ENCODE data around the gene CNOT10. TPM values are rescaled to one million over a fixed set of nuclear protein-coding genes. Genes with fewer than 3 reads are reported as not detected.
"Not testable (repeated sequence)": the region's sequence is repeated elsewhere in the genome, so short reads cannot be mapped to it uniquely, and the experiment has no call there.

The CNOT10 gene
- total RNA-seq, 2 donors from 2014 or later = 20.0 to 26.5 TPM

DNA sequence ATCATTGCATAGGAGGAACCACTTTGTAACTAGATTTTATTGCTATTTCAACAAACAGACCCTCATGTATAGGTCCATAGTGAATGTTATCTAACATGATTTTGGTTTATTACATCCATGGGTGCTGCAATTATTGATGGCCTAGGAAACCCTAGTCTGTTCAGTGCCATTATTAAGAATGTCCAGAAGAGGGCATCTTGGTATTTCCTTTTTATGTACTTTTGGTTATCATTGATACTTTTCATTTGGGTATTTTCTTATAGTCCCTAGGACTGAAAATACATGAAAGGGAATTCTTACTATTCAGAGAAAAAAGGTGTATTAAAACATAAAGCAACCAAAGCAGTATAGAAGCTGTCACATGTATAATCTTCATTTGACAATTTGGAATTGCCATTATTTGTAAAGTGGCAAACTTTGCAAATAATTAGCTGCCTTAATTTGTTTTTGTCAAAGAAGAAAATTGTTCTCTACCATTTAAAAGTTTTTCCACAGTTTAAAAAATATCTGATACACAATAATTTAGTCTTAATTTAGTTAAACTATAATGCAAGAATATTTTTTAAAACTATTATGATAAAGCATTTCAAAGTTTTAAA lies 48.7 kb downstream of the CNOT10 start:
- intact Hi-C loops (cut with DNase I) = no loop called here
- DNase-seq (ENCODE audit: low spot score) = no peak

DNA sequence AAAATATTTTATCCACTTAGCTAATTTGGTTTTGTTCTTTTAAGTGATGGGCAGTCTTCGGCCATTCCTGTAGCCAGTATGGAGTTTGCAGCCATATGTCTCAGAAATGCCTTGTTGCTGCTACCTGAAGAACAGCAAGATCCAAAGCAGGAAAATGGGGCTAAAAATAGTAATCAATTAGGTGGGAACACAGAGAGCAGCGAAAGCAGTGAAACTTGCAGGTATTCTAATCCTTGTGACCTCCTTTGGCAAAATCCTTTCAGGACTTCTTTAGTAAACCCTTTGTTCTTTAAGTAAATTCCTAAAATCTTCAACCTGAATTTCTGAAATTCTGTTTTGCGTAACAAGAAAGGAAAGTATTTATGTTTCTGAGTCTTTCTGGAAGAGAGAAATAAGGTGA lies 49.8 kb downstream of the CNOT10 start:
- no peak for DNase-seq (ENCODE audit: low spot score)
- intact Hi-C loops (cut with DNase I) = no loop called here

DNA sequence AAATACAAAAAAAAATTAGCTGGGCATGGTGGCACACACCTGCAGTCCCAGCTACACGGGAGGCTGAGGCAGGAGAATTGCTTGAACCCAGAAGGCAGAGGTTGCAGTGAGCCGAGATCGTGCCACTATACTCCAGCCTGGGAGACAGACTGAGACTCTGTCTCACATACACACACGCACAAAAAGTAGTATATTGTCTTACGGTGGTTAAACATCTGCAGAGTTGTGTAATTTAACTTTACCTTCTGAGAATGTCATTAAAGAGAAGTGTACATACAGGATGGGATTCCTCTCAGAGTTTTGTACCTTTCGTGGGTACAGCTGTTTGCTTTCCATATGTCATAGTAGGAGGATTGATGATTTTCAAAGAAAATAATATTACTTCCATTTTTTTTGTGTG lies 58.5 kb downstream of the CNOT10 start:
- DNase-seq (ENCODE audit: low spot score); intact Hi-C loops (cut with DNase I): not testable (repeated sequence)

DNA sequence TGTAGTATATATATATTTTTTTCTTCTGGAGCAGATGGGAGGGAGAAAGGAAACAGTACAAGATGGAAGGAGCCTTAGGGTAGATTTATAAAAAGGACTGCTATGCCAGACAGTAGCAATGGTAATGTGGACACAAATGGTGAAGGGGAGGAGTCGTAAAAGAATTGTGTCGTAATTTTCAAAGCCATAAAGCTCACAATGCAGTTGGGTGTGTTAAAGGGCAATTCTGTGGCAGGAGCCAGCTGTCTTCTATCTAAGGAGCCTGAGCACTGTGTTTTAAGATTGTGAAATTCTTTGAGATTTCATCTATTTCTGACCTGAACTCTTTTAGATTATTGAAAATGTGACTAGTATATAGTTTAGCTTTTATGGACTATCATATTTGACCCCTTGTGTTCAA lies 58.9 kb downstream of the CNOT10 start:
- no peak for DNase-seq (ENCODE audit: low spot score)
- intact Hi-C loops (cut with DNase I) = no loop called here

DNA sequence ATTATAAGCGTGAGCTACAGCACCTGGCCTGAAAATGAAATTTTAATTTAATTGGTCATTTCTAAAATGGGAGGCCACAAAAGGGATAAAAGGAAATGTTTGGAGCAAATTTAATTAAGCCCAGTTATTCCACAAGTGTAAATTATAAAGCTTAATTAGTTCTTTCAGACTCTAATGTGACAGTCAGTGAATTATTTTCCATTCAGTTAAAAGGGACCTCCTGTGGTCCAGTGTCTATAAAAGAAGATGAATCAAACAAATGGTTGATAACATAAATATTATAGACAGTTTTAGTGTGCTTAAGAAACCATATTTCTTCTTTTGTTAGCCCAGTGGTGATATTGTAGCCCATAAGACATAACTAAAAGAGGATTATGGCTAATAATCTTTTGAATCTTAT lies 66.4 kb downstream of the CNOT10 start:
- intact Hi-C loops (cut with DNase I) = no loop called here
- DNase-seq (ENCODE audit: low spot score) = no peak

DNA sequence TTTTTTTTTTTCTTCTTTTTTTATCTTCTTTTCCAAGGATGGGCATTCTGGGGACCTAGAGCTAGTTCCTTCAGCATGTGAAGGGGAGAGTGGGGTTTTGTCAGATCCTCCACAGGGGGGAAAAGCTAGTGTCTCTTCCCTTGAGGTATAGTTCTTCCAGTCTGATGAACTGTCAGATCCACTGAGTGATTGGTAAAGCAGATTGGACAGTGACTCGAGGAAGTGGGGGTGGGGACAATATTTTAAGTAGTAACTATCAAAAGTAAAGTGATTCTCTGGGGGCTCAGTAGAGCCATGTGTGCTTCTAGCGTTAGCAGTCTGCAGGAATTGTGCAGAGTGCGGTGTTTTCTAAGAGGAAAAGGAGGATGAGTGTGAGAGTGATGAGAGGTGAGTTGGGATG lies 70.8 kb downstream of the CNOT10 start:
- intact Hi-C loops (cut with DNase I) = no loop called here
- no peak for DNase-seq (ENCODE audit: low spot score)

DNA sequence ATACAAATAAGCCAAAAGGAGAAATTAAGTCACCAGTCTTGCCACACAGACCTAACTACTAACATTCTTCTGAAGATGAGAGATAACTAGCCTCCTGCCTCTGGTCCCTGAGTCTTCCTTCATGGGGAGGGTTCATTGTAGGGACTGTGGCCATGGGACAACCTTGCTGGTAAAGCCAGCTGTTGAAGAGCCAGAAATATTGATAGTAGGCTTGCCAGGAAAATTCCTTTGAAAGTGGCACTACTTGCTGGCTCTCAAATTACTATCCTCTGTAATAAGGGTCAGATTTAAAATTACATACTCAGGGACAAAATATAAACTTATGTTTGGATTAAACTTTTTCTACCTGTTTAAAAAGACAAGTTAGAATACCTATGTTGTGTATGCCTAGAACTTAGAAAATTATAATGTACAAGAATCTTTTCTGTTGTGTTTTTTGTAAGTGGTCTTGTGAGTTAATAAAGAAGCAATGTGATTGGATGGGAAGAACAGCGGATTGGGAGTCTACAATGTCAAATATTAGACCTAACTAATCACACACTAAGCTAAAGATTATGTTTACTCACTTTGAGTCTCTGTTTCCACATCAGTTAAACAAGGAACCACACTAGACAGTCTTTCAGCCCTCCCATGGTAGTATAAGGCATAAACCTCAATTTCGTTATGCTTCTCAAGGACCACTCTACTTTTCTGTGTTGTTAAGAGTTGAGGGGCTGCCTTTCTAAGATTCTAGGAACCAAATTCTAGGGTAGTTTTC lies 72.8 kb downstream of the CNOT10 start:
- DNase-seq (ENCODE audit: low spot score) = no peak
- intact Hi-C loops (cut with DNase I) = no loop called here

DNA sequence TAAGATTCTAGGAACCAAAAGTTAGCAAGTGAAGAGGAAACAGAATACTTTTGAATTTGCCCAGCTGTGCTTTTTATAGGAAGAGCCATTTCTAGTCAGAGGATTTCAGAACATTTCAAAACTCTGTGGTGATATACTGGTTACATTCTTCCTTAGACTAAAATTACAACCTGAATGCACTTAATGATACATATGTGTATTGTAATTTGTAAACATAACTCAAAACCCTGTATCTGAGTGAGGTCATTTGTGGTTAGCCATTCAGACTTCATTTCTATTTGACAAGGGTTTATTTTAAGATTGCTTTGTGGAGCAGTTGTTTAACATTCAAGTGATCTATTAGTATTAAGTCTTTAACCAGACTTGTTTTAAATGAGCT lies 73.4 kb downstream of the CNOT10 start:
- no peak for DNase-seq (ENCODE audit: low spot score)
- intact Hi-C loops (cut with DNase I) = no loop called here

DNA sequence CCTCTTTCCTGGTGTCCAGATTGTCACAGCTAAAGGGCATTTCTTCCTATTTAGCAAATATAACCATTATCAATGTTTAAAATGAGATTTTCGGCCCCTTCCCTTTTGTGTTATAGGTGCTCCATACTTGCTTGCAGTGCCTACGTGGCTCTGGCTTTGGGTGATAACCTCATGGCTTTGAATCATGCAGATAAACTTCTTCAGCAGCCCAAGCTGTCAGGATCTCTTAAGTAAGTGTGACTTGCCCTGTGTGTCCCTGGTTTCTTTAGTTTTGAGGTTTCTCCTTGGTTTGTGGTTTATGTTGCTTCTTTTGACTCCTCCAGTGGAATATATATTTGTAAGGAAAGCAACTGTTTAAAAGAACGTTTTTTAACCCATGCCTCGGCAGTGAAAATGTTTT lies 74.4 kb downstream of the CNOT10 start:
- intact Hi-C loops (cut with DNase I) = no loop called here

DNA sequence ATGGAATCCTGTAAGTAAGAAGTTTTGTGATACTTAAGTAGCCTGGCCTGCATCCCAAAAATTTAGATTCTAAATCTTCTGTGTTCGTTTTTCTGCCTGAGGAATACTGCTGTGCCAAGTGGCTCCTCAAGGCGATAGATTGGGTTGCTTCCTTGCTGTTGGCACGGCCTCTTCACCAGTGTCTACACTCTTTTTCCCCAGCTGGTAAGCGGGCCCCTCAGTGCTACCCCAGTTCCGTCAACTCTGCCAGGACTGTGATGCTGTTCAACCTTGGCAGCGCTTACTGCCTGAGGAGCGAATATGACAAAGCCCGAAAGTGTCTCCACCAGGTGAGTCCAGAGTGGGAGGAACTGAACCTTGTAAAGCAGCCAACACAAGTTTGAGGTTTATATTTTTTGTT lies 79.5 kb downstream of the CNOT10 start:
- intact Hi-C loops (cut with DNase I) = loop anchor here in 1 of 2 donors (5.0 kb wide), 1 partner anchor 867 kb away; no protein-coding TSS in a partner anchor
- no peak for DNase-seq (ENCODE audit: low spot score)

More for the DNA sequence above, 74.4 kb downstream of the CNOT10 start:
- no peak for DNase-seq (ENCODE audit: low spot score)

DNA sequence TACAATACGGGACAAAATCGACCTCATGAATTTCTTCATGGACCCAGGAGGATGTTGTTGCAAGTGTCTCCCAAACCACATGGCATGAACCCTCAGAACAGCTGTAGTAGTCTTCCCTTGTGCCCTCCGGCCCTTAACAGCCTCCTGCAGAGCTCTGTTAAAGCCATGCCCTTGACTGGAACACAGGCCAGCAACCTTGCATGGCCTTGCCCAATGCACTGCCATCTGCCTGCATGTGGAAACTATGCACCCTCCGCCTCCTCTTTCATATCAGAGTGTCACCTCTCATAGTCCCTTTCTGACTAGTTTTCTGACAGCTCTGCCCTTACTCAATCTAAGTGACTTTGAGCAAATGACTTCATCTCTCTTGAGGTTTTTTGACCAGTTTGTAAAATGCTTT lies 93.4 kb downstream of the CNOT10 start:
- intact Hi-C loops (cut with DNase I) = no loop called here
- DNase-seq (ENCODE audit: low spot score) = no peak

DNA sequence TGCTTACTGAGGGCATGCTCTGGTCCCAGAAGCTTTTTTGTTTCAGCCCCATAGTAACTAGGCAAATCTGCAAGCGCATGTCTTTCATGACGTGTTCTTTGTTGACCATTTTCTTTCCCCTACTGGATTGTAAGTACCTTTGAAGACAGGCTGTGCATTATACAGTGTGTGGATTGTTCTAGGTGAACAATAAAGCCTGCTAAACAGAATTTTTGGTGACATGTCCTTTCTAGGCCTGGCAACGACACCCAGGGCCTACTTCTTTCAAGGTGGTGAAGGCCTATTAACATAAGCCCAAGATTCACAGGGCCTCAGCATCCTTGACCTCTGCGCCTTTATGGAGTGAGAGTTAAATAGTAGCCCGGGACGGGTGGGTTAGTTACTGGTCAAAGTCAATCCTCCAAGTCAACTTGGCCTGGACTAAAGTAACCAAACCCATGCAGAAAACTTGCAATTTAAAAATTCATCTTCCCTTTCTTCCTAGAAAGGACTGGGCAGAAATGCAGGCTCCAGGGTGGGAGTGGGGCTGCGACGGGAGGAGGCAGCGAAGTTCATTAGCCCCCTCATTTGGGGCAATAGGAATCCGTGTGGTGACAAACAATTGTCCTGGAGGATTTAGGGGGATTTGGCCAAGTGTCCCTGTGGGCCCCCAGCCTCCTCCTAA lies 95.2 kb downstream of the CNOT10 start:
- intact Hi-C loops (cut with DNase I) = no loop called here
- DNase-seq (ENCODE audit: low spot score) = no peak

DNA sequence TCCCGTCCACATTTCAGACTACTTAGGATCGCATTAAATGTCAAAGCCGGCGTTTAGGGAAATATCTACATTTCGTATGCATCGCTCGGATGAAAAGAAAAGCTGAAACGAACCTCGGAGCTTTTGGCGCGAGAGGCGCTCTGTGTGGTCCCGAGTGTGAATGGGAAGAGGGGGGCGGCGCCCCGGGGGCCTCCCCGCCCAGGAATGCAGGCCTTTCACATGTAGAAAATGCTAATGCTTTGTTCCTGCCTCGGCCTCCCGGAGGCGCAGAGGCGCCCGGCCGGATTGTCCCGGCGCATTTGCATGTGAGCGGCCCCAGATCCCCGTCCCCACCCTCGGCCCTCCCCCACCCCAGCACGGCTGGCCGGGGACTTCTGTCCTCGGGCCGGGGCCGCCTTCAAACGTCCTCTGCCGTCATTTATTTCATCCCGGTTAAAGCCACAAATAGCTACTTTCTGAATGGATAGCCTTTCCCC lies 95.8 kb downstream of the CNOT10 start:
- no peak for DNase-seq (ENCODE audit: low spot score)
- intact Hi-C loops (cut with DNase I) = no loop called here

DNA sequence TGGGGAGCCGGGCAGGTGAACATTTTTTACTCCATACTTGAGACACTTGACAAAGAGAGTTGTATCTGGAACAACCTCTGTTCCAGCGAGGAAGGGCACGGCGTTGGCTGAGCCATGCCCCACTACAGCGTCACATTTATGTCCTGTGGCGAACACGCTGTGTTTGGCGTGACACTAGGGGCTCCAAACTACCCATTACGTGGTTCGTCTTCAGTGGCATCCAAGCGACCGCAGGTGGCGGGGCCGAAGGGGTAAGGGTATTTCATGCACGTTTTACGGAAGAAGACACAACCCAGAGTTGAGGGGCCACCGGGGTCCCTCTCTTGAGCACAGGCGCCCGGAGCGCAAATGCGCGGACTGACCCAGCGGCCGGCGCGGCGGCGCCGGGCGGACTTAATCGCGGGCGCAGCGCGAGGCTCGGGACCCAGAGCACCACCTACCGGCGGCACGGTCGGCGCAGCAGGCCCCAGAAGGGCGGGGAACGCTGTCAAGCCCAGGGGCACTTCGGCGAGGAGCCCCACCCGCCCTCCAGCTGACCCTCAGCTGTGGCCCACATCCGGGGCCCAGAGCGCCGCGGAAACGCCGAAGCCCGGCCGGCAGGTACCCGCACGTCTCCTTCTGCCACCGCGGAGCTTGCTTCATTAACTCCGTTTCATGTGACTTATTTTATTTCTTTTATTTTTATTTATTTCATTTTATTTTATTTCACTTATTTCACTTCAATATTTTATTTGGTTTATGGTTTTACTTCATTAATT lies 96.4 kb downstream of the CNOT10 start:
- intact Hi-C loops (cut with DNase I) = no loop called here
- DNase-seq (ENCODE audit: low spot score) = peak; percentile 92

DNA sequence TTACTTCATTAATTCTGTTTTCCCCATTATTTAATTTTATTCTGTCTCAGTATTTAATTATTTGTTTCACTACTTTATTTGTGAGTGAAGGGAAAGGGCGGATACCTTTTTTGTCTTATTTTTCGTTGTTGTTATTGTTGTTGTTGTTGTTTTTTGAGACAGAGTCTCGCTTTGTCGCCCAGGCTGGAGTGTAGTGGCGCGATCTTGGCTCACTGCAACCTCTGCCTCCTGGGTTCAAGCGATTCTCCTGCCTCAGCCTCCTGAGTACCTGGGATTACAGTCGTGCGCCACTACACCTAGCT lies 96.9 kb downstream of the CNOT10 start:
- intact Hi-C loops (cut with DNase I); DNase-seq (ENCODE audit: low spot score): not testable (repeated sequence)

DNA sequence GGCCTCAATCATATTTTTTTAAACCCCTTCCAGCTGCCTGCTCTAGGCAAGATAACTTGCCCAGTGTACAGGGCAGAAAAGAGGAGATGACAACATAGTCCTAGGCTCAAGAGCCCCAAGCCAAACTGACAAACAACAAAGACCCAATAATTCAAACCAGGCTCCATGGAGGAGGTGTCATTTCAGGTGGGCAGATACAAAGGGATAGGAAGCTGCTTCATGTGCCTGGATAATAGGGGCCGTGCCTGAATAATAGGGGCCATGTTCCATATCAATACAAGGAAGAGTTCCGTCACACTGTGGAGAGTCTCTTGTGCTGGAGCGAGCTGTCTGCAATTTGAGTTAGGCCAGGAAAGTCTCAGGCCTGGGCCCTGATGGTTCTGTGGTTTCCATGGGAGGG lies 97.4 kb downstream of the CNOT10 start:
- DNase-seq (ENCODE audit: low spot score) = no peak
- intact Hi-C loops (cut with DNase I) = no loop called here

DNA sequence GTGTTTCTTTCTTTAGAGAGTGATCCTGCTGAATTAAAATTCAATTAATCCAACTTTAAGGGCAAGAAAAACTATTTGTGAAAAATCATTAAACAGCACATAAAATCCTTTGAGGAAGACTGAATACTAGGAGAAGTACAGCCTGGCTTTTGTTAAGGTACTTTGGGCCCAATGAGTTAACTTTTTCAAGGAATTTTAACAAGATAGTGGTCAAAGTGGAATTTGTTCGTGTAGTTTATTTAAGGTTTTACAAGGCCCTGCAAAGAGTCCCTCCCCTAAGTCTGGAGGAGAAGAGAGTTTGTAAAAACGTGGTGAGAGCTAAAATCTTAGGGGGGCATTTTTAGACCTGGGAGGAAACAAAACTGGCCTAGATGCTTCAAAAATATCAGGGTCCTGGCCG lies 106.8 kb downstream of the CNOT10 start:
- intact Hi-C loops (cut with DNase I) = no loop called here
- DNase-seq (ENCODE audit: low spot score) = no peak

DNA sequence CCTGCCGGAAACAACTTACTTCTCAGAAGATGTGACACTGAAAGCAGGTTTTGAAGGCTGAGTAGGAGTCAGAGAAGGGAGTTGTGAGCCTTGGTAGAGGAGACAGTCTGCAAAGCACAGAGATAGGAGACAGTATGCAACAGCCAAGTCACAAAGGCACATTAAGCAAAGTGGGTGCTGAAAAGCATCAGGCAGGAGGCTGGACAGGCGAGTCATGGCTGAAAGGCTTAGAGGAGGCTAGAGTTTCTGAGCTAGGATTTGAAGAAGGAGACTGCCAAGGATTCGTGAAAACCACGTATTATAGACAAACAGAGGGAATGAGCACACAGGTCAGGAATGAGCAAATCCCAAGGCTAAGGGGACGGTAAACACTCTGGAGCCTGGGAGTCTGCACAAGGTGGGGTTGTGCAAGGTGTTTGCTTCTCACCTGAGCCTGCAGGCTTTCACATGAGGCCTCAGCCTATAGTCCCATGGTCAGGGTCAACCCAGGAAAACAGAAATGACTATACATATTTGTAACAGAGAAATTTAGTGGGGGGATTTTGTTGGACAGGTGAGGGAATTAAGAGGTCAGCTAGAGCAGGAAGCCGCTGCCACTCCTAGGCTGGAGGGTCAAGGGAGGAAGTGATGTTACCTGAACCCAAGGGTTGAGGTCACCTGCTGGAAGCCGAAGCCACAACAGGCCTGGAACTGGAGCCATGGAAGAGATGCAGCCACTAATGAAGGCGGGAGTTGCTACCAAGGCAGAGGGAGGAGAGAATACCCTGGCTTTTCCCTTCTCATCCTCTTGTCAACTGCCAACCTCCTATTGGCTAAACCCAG lies 109.7 kb downstream of the CNOT10 start:
- intact Hi-C loops (cut with DNase I) = no loop called here

DNA sequence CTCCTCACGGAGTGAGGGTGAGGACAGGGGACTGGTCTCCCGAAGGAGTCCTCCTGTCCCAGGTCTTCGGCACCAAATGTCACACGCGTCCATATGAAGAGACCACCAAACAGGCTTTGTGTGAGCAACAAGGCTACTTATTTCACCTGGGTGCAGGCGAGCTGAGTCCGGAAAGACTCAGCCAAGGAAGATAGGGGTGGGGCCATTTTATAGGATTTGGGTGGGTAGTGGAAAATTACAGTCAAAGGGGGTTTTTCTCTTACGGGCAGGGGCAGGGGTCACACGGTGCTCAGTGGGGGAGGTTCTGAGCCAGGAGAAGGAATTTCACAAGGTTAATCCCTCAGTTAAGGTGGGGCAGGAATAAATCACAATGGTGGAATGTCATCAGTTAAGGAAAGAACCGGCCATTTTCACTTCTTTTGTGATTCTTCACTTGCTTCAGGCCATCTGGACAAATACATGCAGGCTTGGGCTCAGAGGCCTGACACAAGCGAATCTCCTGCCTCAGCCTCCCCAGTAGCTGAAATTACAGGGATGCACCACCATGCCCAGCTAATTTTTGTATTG lies 111.5 kb downstream of the CNOT10 start:
- DNase-seq (ENCODE audit: low spot score); intact Hi-C loops (cut with DNase I): not testable (repeated sequence)

More for the DNA sequence above, 109.7 kb downstream of the CNOT10 start:
- no peak for DNase-seq (ENCODE audit: low spot score)
